ENCODE results near the gene TBL3.

The TBL3 gene

GRCh38 chr16:2002406-2003230 is 30.8 kb downstream of the TBL3 start:
- Histone ChIP-seq H3K27ac (no peak overlapping the region), H3K4me1 (peaks cover 0 to 42% (median 36%) of the 10 kb centered on the region in 4 donors), H3K36me3 (peaks cover 53 to 67% (median 59%) of the 10 kb centered on the region in 3 donors), H3K27me3 (no peaks in the 10 kb centered on the region), H3K9me3 (no peaks in the 10 kb centered on the region), H3K4me3 (no peak overlapping the region)
- intact Hi-C loops (cut with DNase I; ENCODE audit: low total_unique reads) = no loop called here
- TF ChIP-seq CTCF (IDR thresholded peaks at IDR 0.05) = no peak
- DNase-seq = no peak

GRCh38 chr16:2003231-2003826 is 31.5 kb downstream of the TBL3 start:
- H3K27ac ChIP-seq = no peak overlapping the region
- no peaks in the 10 kb centered on the region for H3K9me3 ChIP-seq
- no peak for DNase-seq
- H3K36me3 ChIP-seq = peaks cover 47 to 60% (median 52%) of the 10 kb centered on the region in 3 donors
- no peaks in the 10 kb centered on the region for H3K27me3 ChIP-seq
- H3K4me3 ChIP-seq = no peak overlapping the region
- TF ChIP-seq CTCF (IDR thresholded peaks at IDR 0.05) = no peak
- peaks cover 0 to 49% (median 44%) of the 10 kb centered on the region in 4 donors for H3K4me1 ChIP-seq
- intact Hi-C loops (cut with DNase I; ENCODE audit: low total_unique reads) = no loop called here

GRCh38 chr16:2003827-2004641 is 32.2 kb downstream of the TBL3 start:
- peak; percentile 77 to 85 for DNase-seq
- peaks cover 0 to 54% (median 50%) of the 10 kb centered on the region in 4 donors for H3K4me1 ChIP-seq
- no peak overlapping the region for H3K27ac ChIP-seq
- peak; percentile 71 to 81 for TF ChIP-seq CTCF (IDR thresholded peaks at IDR 0.05)
- no peaks in the 10 kb centered on the region for H3K9me3 ChIP-seq
- H3K4me3 ChIP-seq = no peak overlapping the region
- peaks cover 40 to 53% (median 45%) of the 10 kb centered on the region in 3 donors for H3K36me3 ChIP-seq
- intact Hi-C loops (cut with DNase I; ENCODE audit: low total_unique reads) = no loop called here
- H3K27me3 ChIP-seq = no peaks in the 10 kb centered on the region

GRCh38 chr16:2004795-2005517 is 33.1 kb downstream of the TBL3 start:
- intact Hi-C loops (cut with DNase I; ENCODE audit: low total_unique reads) = no loop called here
- H3K4me1 ChIP-seq = peaks cover 0 to 55% (median 52%) of the 10 kb centered on the region in 4 donors
- no peak for DNase-seq

More at GRCh38 chr16:2004795-2005517, 33.1 kb downstream of the TBL3 start:
- no peak overlapping the region for H3K4me3 ChIP-seq
- no peaks in the 10 kb centered on the region for H3K9me3 ChIP-seq
- no peaks in the 10 kb centered on the region for H3K27me3 ChIP-seq
- TF ChIP-seq CTCF (IDR thresholded peaks at IDR 0.05) = no peak
- H3K36me3 ChIP-seq = peaks cover 31 to 44% (median 35%) of the 10 kb centered on the region in 3 donors
- no peak overlapping the region for H3K27ac ChIP-seq

Measured in tibial artery (tissue), 4 donors.